Stimulated activated CD4-positive, alpha-beta T cell treated with anti-CD3 and anti-CD28 coated beads, Interleukin-12 subunit alpha, Interleukin-12 subunit beta, amount 100 ng/mL, for 24 hours (primary cell): ENCODE measurements around the gene OPALIN.

Experiments used
- DNase-seq, 2 experiments: peaks; one replicate each; pipeline ENCODE4 v3.0.0-alpha.2; 2020; ENCODE audit warnings: low read depth in 2 of 2

The OPALIN gene, protein sequence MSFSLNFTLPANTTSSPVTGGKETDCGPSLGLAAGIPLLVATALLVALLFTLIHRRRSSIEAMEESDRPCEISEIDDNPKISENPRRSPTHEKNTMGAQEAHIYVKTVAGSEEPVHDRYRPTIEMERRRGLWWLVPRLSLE

DNA sequence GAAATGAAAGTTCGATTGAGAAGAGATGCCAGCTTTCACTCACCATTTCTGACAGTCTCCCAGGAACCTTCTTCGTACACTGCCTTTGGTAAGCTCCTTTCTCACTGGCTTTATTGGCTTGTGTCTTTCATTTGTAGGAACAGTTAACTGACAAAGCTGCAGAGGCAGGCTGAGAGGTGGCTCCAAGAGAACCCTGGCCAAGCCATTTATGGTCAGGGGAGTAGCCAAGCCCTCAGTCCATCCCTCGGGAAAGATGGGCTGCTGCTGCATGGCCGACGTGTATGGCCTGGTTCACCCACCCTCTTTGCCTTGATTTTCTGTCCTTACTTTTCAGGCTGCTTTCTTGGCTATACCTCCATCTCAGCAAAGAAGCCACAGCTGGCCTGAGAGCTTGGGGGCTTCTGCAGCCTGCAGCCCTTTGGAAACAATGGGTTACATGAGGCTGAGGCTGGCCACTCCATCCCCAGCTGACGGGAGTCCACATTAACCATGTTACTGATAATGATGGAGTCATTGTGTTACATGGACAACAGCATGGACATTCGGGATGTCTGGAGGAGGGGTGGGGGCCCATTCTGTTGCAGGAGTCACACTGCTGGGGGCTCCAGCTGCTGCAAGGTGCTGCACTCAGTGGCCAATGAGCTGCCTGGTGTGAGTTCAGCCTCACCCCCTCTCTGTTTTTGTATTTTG is at the start of gene OPALIN:
TSS of gene OPALIN (minus strand) at position 152 of the 690 bp plus-strand sequence. CDS start at position 46, 106 bp downstream.
- no peak for DNase-seq

DNA sequence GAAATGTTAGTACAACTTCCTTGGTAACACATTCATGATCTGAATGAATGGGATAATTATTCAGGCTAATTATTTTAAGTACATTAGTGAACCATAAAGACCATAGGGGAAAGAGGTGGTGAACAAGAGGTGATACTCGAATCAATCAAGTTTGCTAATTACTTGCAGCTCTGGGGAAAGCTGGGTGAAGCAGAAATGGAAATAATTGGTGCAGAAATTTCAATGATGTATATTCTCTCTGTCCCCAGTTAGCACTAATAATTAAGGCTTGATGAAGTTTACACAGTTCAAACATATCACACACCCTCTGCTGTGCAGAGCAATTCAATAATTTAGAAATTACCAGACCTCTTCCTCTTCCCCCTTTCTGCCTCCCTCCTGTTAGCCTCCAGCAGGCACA is 49.4 kb upstream of the OPALIN start:
- no peak for DNase-seq

- DNase-seq, result no peak
These were observed 48.8 kb upstream of the OPALIN start for GRCh38 chr10:96407560-96408069.

DNA sequence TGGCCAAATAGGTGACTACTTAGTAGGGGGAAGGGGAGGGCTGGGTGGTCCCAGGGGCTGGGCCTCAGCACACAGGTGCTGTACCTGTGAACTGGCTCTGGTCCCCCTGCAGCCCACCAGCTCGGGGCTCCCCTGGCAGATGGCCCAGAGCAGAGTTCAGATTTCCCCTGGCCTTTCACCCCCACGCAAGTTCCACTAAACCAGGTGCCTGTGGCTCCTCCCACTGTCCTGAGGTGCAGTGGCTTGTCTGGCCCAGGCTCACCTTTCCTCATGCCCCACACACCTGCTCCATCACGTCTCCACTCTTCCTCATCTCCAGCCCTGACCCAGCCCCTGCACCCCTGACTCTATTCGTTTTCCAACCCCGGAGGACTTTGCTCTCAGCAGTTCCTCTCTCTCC is 47.3 kb upstream of the OPALIN start:
- no peak for DNase-seq

DNA sequence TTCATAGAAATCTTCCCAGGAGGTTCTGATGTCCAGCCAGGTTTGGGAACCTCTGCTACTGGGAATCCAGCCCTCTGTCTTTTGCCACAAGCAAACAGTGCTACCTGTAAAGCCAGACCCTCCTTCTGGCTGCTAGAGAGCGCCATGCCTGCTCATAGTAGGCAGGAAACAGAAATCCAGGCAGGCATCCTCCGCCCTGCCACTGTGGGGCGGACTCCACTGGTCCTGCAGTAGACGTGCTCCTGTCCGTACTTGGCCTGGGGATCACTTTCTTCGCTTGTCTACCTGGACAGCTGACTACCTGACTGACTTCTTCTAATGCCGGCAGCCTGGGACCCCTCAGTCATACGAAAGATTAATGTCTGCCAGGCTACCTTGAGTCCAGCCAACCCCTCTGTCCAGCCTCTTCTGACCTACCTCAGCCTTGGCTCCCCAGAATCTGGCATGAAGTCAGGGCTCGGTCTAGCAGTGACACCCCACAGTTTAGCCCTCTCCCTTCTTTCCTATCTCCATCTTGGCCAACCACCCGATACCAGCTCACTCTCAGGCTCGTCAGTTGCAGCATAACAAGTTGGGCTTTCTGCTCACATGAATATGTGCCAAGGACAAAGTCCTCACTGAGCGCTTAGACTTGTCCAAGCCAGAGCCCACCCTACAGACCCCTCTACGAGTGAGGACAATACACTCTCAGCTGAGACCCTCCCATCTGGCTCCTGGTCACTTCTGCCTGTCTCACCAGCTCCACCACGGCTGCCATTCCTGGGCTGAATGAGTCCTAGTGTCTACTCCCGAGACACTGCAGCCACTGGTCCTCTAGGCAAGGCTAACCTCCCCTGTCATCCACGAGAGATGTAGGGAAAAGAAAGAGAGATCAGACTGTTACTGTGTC is 43.9 kb upstream of the OPALIN start:
- DNase-seq, result no peak

DNA sequence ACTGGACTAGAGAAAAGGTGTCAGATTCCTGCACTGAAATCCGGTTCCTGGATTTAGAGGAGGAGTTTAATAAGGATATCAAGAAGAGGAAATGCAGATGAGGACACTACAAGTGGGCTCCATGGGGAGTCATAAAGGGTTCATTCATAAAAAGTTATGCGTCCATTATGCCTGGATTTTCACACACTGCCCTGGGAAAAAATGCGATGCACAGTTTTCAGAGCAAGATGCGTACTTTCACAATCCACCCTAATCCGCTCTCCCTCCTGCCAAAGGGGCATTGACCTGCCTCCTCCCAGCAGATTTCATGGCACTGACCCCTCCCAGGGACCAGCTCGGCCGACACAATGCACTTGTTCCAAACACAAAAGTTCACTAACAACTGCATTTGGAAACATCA is 42.2 kb upstream of the OPALIN start:
- no peak for DNase-seq

DNA sequence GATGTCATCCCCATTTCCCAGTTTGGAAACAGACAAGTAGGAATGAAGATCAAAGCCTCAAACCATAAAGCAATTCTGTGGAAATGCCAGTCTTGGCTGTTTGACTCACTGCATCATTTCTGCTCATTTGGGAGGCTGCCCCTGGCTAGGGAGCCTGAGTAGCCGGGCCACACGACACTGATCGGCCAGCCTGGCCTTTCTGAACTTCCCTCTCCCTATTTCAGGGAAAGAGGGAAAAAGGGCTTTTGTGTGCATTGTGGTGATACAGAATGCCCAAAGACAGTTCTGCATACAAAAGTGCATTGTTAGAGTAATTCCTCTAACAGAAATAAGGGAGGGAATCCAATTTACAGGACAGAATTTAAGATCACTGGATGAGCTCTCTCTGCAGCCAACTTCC is 41.7 kb upstream of the OPALIN start:
- DNase-seq, result no peak

DNA sequence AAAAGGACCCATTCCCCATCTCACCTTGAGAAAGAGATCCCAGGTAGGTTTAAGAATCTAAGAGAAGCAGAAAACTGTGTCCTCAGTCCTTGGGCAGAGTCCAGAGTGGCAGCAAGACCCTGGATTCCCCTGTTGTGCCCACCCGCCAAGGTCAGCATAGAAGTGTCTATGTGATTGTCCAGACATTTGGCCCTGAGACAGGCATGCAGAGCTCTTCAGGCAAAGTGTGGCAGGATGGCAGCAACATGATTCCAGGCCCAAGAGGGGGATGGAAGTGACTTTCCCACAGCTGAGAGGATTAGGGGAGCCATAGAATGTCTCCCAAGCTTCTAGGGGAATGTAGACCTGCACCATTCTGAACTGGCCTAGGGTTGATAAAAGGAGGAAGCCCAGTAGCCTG is 39.1 kb upstream of the OPALIN start:
- no peak for DNase-seq

- DNase-seq, result peak; percentile 13 to 42
These were observed 37.4 kb upstream of the OPALIN start for GRCh38 chr10:96395931-96396877.

GRCh38 chr10:96390460-96390864 is 31.7 kb upstream of the OPALIN start:
- no peak for DNase-seq

GRCh38 chr10:96389785-96390184 is 31.0 kb upstream of the OPALIN start:
- DNase-seq, result no peak

- no peak for DNase-seq
These were observed 28.8 kb upstream of the OPALIN start for GRCh38 chr10:96387601-96388000.

DNA sequence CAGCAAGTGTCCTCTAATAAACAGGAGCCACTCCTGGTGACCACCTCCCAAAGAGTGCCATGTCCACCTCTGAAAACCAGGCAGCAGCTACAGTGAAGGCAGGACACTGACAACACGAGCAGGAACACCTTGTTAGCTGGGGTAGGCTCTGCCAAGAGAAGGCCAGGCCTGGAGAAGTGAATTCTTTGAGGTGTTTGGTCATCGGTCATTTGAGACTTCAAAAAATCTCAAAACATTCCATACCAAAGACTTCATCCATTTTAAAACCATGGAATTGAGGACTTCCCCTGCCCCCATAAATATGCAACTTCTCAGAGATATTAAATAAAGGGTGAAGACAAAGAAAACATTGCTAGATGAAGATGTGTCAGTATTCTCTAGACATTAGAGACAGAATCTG is 28.4 kb upstream of the OPALIN start:
- no peak for DNase-seq

DNA sequence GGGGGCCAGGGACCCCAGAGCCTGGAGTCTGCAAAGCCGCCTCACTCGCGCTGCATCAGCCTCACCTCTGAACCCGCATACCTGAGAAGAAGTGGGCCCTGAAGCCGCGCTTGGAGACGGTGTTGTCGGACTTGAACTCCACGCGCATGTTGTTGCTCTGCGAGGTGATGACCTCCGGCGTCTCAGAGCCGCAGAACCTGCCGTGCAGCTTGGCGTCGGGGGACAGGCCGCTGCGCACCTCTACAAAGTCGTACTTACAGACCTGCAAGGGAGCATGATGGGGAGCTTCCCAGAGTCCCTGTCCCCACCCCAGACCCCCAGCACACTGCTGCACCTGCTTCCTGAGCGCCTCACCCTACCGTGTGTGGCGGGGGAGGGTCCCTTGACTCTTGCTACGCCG is 25.7 kb upstream of the OPALIN start:
- DNase-seq, result no peak

GRCh38 chr10:96380821-96381220 is 22.0 kb upstream of the OPALIN start:
- no peak for DNase-seq

- no peak for DNase-seq
These were observed 21.0 kb upstream of the OPALIN start for GRCh38 chr10:96379758-96380157.

DNA sequence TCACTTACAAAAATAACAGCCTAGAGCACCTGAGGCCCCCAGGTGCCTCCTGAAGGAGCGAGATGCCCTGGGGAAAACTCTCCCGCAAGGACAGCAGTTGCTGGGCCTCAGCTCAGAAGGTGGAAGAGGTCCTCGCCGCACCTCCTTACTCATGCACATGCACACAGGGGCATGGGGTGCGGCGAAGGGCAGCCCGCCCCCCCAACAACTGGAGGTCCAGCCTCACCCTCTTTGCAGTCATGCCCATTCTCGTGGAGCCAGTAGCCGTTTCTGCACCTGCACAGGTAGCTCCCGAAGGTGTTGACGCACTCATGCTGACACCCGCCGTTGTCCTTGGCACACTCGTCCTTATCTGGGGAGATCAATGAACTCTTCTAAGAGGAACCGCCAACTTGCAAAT is 19.9 kb upstream of the OPALIN start:
- no peak for DNase-seq

DNA sequence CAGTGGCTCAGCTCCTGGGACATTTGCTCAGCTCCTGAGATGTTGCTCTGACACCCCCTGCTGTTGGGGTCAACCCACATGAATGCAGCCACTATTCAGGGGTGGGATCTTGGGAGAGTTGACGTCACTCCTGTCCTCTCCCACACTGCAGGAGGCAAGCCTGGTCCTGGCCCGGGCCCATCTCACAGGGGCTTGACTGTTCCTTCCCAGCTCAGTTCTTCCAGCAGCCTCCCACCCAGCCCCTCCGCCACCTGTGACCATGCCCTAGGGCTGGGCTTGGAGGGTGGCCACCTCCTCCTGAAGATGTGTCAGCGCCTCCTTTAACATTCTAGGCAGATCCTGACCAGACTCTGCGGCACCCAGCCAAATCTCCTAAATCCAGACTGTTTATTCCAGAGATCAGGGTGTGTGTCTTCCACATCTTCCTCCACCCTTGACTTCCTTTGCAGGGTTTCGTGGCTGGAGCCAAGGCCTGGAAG is 19.1 kb upstream of the OPALIN start:
- DNase-seq, result no peak

GRCh38 chr10:96376483-96376882 is 17.7 kb upstream of the OPALIN start:
- no peak for DNase-seq

GRCh38 chr10:96374985-96375830 is 16.4 kb upstream of the OPALIN start:
- peak; percentile 65 to 81 for DNase-seq
